ENCODE results near the gene CFAP54.

CFAP54 gene

DNA sequence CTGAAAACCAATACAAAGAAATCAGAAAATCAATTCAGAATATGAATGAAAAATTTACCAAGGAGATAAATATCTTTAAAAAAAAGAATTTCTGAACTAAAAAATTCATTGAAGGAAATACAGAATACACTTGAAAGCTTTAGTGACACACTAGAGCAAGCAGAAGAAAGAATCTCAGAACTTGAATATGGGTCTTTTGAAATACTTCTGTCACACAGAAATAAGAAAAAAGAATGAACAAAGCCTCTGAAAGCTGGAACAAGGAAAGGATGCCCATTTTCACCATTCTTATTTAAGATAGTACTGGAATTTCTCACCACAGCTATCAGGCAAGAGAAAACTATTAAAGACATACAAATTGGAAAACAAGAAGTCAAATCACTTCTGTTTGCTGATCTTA lies 314.6 kb downstream of the CFAP54 start:
- no peak overlapping the region for H3K4me3 ChIP-seq (ENCODE audit: low read length)
- no peak for TF ChIP-seq CTCF (conservative IDR thresholded peaks at IDR 0.05; ENCODE audit: low read length)
- no peak for DNase-seq (ENCODE audit: low read depth)

DNA sequence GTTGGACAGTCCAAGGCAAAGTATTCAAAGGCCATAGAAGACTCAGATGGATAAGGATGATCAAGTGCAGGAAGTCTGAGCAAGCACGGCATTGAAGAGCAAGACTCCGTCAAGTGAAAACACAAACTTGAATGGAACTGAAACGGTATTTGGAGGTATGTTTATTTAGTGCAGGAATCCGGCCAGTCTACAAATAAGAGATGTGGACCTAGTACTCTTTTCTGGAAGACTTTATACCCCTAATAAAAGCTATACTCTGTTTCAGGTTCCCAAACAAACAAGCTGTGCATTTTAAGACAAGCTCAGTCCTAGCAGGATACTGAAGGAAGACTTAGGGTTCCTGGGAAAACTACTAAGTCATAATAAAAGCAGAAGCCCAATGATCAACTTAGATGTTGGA lies 316.9 kb downstream of the CFAP54 start:
- TF ChIP-seq CTCF (conservative IDR thresholded peaks at IDR 0.05; ENCODE audit: low read length), result no peak
- DNase-seq (ENCODE audit: low read depth), result no peak

GRCh38 chr12:96807741-96808140 lies 318.4 kb downstream of the CFAP54 start:
- DNase-seq (ENCODE audit: low read depth), result no peak
- H3K4me3 ChIP-seq (ENCODE audit: low read length), result no peak overlapping the region
- no peak for TF ChIP-seq CTCF (conservative IDR thresholded peaks at IDR 0.05; ENCODE audit: low read length)

More for the DNA sequence above, 316.9 kb downstream of the CFAP54 start:
- H3K4me3 ChIP-seq (ENCODE audit: low read length), result no peak overlapping the region

- TF ChIP-seq CTCF (conservative IDR thresholded peaks at IDR 0.05; ENCODE audit: low read length), result no peak
- no peak for DNase-seq (ENCODE audit: low read depth)
- no peak overlapping the region for H3K4me3 ChIP-seq (ENCODE audit: low read length)
Measured at GRCh38 chr12:96808587-96808986, 319.2 kb downstream of the CFAP54 start.

DNA sequence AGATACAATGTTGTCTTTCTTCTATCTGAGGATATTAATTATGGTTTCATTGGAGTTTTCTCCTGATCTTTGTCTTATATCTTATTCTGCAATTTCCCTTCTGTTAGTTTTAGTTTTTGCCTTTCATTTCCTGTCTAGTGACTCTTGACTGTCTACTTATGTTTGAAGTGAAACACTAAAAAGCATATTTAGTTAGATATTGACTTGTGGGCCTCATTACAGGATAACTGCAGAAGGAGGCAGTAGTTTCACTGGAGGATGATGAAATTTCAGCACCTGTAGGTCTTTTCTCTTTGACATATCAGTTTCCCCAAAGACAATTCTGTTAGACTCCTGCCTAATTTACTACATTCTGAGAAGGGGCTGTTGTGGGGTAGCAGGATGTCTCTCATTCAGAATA lies 320.1 kb downstream of the CFAP54 start:
- no peak for TF ChIP-seq CTCF (conservative IDR thresholded peaks at IDR 0.05; ENCODE audit: low read length)
- no peak for DNase-seq (ENCODE audit: low read depth)
- H3K4me3 ChIP-seq (ENCODE audit: low read length), result no peak overlapping the region

- DNase-seq (ENCODE audit: low read depth), result no peak
Measured at GRCh38 chr12:96810057-96810456, 320.7 kb downstream of the CFAP54 start.

GRCh38 chr12:96810477-96810876 lies 321.1 kb downstream of the CFAP54 start:
- no peak for TF ChIP-seq CTCF (conservative IDR thresholded peaks at IDR 0.05; ENCODE audit: low read length)
- H3K4me3 ChIP-seq (ENCODE audit: low read length), result no peak overlapping the region
- DNase-seq (ENCODE audit: low read depth), result no peak

More at GRCh38 chr12:96810057-96810456, 320.7 kb downstream of the CFAP54 start:
- no peak for TF ChIP-seq CTCF (conservative IDR thresholded peaks at IDR 0.05; ENCODE audit: low read length)
- no peak overlapping the region for H3K4me3 ChIP-seq (ENCODE audit: low read length)

Data from AG10803 (cell line).